ENCODE measurements around the gene CAPZA1.

DNA sequence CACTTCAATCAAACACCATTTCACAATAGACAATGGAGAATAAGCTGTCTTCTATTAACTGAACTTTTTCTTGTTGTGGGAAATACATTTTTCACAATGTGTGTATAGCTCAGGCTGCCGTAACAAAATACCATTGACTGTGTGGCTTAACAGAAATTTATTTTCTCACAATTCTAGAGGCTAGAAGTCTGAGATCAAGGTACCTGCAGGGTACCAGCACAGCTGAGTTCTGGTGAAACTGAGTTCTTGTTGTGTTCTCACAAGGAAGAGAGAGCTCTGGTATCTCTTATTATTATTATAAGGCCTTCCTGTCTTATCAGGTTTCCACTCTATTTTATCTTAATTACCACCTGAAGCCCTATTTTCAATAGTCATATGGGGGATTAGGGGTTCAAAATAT, 16.1 kb upstream of the CAPZA1 start:
- TF ChIP-seq CTCF (conservative IDR thresholded peaks at IDR 0.05) = no peak
- TF ChIP-seq ZFX (IDR thresholded peaks at IDR 0.05) = no peak
